CD14-positive monocyte (primary cell): Measurements from ENCODE around the gene LIMS2. TPM values are rescaled to one million over a fixed set of nuclear protein-coding genes. Genes with fewer than 3 reads are reported as not detected.
A peak's percentile ranks its signal among the peaks of the same experiment; 100 is the strongest.

Source experiments
- DNase-seq, 3 donors: peaks; one replicate each; pipeline ENCODE4 v3.0.0-alpha.2; 2011 to 2022
- H2AFZ ChIP-seq: 2 replicates; pipeline ENCODE4 v1.6.0; 2012; ENCODE audit warnings: mild to moderate bottlenecking, low read depth, low read length, inconsistent platforms; ENCODE audit not compliant: insufficient read depth, poor library complexity, severe bottlenecking
- H3K27ac ChIP-seq, 2 donors: 1 replicate in 1 of 2; 2 replicates in 1 of 2; pipeline ENCODE4 v1.5.1; 2012 to 2013; ENCODE audit warnings: low read length in 2 of 2, control low read depth in 1 of 2, inconsistent platforms in 1 of 2, low read depth in 1 of 2, mild to moderate bottlenecking in 1 of 2
- H3K27me3 ChIP-seq, 2 donors: one replicate each; pipeline versions ENCODE4 v1.6.0 to v1.6.1; 2011 to 2013; ENCODE audit warnings: low read length in 2 of 2; ENCODE audit not compliant: control insufficient read depth in 2 of 2, insufficient read depth in 2 of 2
- H3K36me3 ChIP-seq, 2 donors: replicated peaks in 1 of 2; 1 replicate in 1 of 2; 2 replicates in 1 of 2; pipeline versions ENCODE4 v1.5.1 to v1.6.1; 2012 to 2013; ENCODE audit warnings: low read length in 2 of 2, control low read depth in 1 of 2, inconsistent platforms in 1 of 2, mild to moderate bottlenecking in 1 of 2; ENCODE audit not compliant: insufficient read depth in 2 of 2, control insufficient read depth in 1 of 2
- H3K4me1 ChIP-seq, 2 donors: 1 replicate in 1 of 2; 2 replicates in 1 of 2; pipeline versions ENCODE4 v1.5.1 to v1.6.1; 2012 to 2013; ENCODE audit warnings: low read length in 2 of 2, control low read depth in 1 of 2, inconsistent platforms in 1 of 2, mild to moderate bottlenecking in 1 of 2, moderate library complexity in 1 of 2; ENCODE audit not compliant: insufficient read depth in 2 of 2, control insufficient read depth in 1 of 2
- H3K4me2 ChIP-seq: replicated peaks from 2 replicates; pipeline ENCODE3; 2012; ENCODE audit warnings: low read length, moderate library complexity, mild to moderate bottlenecking; ENCODE audit not compliant: poor library complexity, severe bottlenecking; ENCODE audit errors: extremely low read depth
- H3K4me3 ChIP-seq, 3 experiments: fragments of 200-600 bp in 1 of 3; sonication (generic) in 1 of 3; replicated peaks in 1 of 3; 1 replicate in 2 of 3; 2 replicates in 1 of 3; pipeline ENCODE4 v1.5.1; 2011 to 2013; ENCODE audit warnings: low read length in 3 of 3, mild to moderate bottlenecking in 3 of 3, control low read depth in 2 of 3, low read depth in 2 of 3, inconsistent platforms in 1 of 3, moderate library complexity in 1 of 3
- H3K79me2 ChIP-seq: 2 replicates; pipeline ENCODE4 v1.6.0; 2012; ENCODE audit warnings: mild to moderate bottlenecking, control low read depth, inconsistent platforms, low read length, moderate library complexity; ENCODE audit not compliant: insufficient read depth
- H3K9ac ChIP-seq: 2 replicates; pipeline ENCODE4 v1.6.0; 2017; ENCODE audit warnings: low read length, mild to moderate bottlenecking; ENCODE audit not compliant: insufficient read depth, poor library complexity, severe bottlenecking
- H3K9me3 ChIP-seq, 2 donors: replicated peaks in 1 of 2; 1 replicate in 1 of 2; 2 replicates in 1 of 2; pipeline versions ENCODE4 v1.5.1 to v1.6.1; 2012 to 2013; ENCODE audit warnings: low read length in 2 of 2, control low read depth in 1 of 2; ENCODE audit not compliant: control insufficient read depth in 1 of 2, insufficient read depth in 1 of 2
- H4K20me1 ChIP-seq: 2 replicates; pipeline ENCODE4 v1.6.0; 2012; ENCODE audit warnings: mild to moderate bottlenecking, low read length, control low read depth, moderate library complexity; ENCODE audit not compliant: insufficient read depth
- H3K27ac Mint-ChIP-seq, 7 donors: one replicate each; pipeline ENCODE4 v1.8.0; 2020; ENCODE audit warnings: mild to moderate bottlenecking in 7 of 7, mixed read lengths in 7 of 7, moderate library complexity in 6 of 7, inconsistent platforms in 2 of 7
- H3K27me3 Mint-ChIP-seq, 3 donors: one replicate each; pipeline ENCODE4 v1.8.0; 2021 to 2022; ENCODE audit warnings: low read depth in 3 of 3, mild to moderate bottlenecking in 3 of 3, mixed read lengths in 3 of 3, moderate library complexity in 3 of 3, inconsistent platforms in 1 of 3
- H3K36me3 Mint-ChIP-seq, 2 donors: one replicate each; pipeline ENCODE4 v1.8.0; 2020; ENCODE audit warnings: mixed read lengths in 2 of 2, inconsistent platforms in 1 of 2, mild to moderate bottlenecking in 1 of 2
- H3K4me1 Mint-ChIP-seq: one replicate; pipeline ENCODE4 v1.8.0; 2020; ENCODE audit warnings: mild to moderate bottlenecking, mixed read lengths
- H3K4me3 Mint-ChIP-seq, 2 donors: one replicate each; pipeline ENCODE4 v1.8.0; 2020; ENCODE audit warnings: mild to moderate bottlenecking in 2 of 2, mixed read lengths in 2 of 2, moderate library complexity in 1 of 2
- H3K9me3 Mint-ChIP-seq, 7 donors: one replicate each; pipeline ENCODE4 v1.8.0; 2020 to 2022; ENCODE audit warnings: mixed read lengths in 7 of 7, mild to moderate bottlenecking in 6 of 7, moderate library complexity in 6 of 7, inconsistent platforms in 2 of 7
- WGBS: methylation state at CpG from one replicate; pipeline ENCODE4 v1.1.5; 2013; ENCODE audit warnings: missing lambda C conversion rate; ENCODE audit not compliant: insufficient coverage; 5-methylcytosine and 5-hydroxymethylcytosine counted together
- intact Hi-C, 2 donors: fragments of 100-400 bp; cut with micrococcal nuclease; formaldehyde crosslinking; loops; one replicate each; pipeline versions ENCODE4 v1.15.0 to v1.15.1; 2023
- polyA plus RNA-seq, 3 donors: library from polyadenylated mRNA; depleted of rRNA in 1 of 3; unstranded in 2 of 3; stranded (reverse) in 1 of 3; fragments of 300-500 nt in 2 of 3; fragments of >200 nt in 1 of 3; fragmentation: Illumina TruSeq in 2 of 3; gene quantifications; 1 replicate in 2 of 3; 2 replicates in 1 of 3; pipeline ENCODE4 v1.2.3, GENCODE V29; 2012 to 2021
- TF ChIP-seq, protein P1 (sequence below): fragments of 200-600 bp; IDR thresholded peaks from one replicate; pipeline ENCODE4 v1.8.0; 2022; ENCODE audit warnings: antibody characterized with exemption, mild to moderate bottlenecking

LIMS2 gene
- polyA plus RNA-seq, 3 donors, result 0.13 to 1.3 (median 0.23) TPM

GRCh38 chr2:127638361-127639110, 36.8 kb downstream of the LIMS2 start:
- peaks cover 48% of the 10 kb centered on the region for H3K4me1 Mint-ChIP-seq
- Histone ChIP-seq H3K4me2 (peak overlapping the region; percentile 59), H3K27me3 (no peaks in the 10 kb centered on the region), H2AFZ (peak overlapping the region; percentile 68), H3K9ac (no peak overlapping the region), H3K4me3 (peak overlapping the region in 1 of 3 experiments; percentile 52), H3K36me3 (no peaks in the 10 kb centered on the region), H3K4me1 (peaks cover 41 to 69% of the 10 kb centered on the region in 2 donors), H3K9me3 (no peaks in the 10 kb centered on the region), H3K27ac (peak overlapping the region; percentile 49 to 70), H3K79me2 (no peaks in the 10 kb centered on the region), H4K20me1 (no peaks in the 10 kb centered on the region)
- WGBS, result 86% methylated on average over 7 of the region's 23 CpGs
- intact Hi-C loops, result no loop called here
- TF ChIP-seq, protein P1, sequence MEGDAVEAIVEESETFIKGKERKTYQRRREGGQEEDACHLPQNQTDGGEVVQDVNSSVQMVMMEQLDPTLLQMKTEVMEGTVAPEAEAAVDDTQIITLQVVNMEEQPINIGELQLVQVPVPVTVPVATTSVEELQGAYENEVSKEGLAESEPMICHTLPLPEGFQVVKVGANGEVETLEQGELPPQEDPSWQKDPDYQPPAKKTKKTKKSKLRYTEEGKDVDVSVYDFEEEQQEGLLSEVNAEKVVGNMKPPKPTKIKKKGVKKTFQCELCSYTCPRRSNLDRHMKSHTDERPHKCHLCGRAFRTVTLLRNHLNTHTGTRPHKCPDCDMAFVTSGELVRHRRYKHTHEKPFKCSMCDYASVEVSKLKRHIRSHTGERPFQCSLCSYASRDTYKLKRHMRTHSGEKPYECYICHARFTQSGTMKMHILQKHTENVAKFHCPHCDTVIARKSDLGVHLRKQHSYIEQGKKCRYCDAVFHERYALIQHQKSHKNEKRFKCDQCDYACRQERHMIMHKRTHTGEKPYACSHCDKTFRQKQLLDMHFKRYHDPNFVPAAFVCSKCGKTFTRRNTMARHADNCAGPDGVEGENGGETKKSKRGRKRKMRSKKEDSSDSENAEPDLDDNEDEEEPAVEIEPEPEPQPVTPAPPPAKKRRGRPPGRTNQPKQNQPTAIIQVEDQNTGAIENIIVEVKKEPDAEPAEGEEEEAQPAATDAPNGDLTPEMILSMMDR, result no peak
- peak overlapping the region in 5 of 7 donors; percentile 15 to 80 (median 50) for H3K27ac Mint-ChIP-seq
- H3K27me3 Mint-ChIP-seq, result peaks cover 0 to 1% (median 0%) of the 10 kb centered on the region in 3 donors
- H3K9me3 Mint-ChIP-seq, result no peaks in the 10 kb centered on the region
- peak in 1 of 3 donors; percentile 35 for DNase-seq
- H3K4me3 Mint-ChIP-seq, result peak overlapping the region in 1 of 2 donors; percentile 82
- H3K36me3 Mint-ChIP-seq, result peaks cover 2 to 10% of the 10 kb centered on the region in 2 donors

GRCh38 chr2:127637725-127638252, 37.5 kb downstream of the LIMS2 start:
- no peaks in the 10 kb centered on the region for H3K79me2 ChIP-seq
- no peaks in the 10 kb centered on the region for H3K9me3 Mint-ChIP-seq
- H3K4me1 Mint-ChIP-seq, result peaks cover 56% of the 10 kb centered on the region
- intact Hi-C loops, result no loop called here
- TF ChIP-seq, protein P1, result no peak
- peaks cover 2 to 10% of the 10 kb centered on the region in 2 donors for H3K36me3 Mint-ChIP-seq
- peak overlapping the region; percentile 59 for H3K4me2 ChIP-seq
- peaks cover 0 to 1% (median 0%) of the 10 kb centered on the region in 3 donors for H3K27me3 Mint-ChIP-seq
- H3K4me1 ChIP-seq, result peaks cover 49 to 76% of the 10 kb centered on the region in 2 donors
- H3K4me3 ChIP-seq, result peak overlapping the region in 1 of 3 experiments; percentile 52
- no peaks in the 10 kb centered on the region for H3K36me3 ChIP-seq
- H3K9ac ChIP-seq, result peak overlapping the region; percentile 18
- H4K20me1 ChIP-seq, result no peaks in the 10 kb centered on the region
- peak overlapping the region; percentile 68 for H2AFZ ChIP-seq
- no peaks in the 10 kb centered on the region for H3K27me3 ChIP-seq
- DNase-seq, result peak; percentile 44 to 63 (median 51)
- H3K27ac Mint-ChIP-seq, result peak overlapping the region in 5 of 7 donors; percentile 41 to 81 (median 75)
- H3K4me3 Mint-ChIP-seq, result peak overlapping the region in 1 of 2 donors; percentile 82
- no peaks in the 10 kb centered on the region for H3K9me3 ChIP-seq
- peak overlapping the region; percentile 49 to 70 for H3K27ac ChIP-seq
- WGBS, result 38% methylated on average over 8 of the region's 8 CpGs
